ENCODE data around the gene HSPE1.
A peak's percentile ranks its signal among the peaks of the same experiment; 100 is the strongest.
"Not testable (repeated sequence)": the region's sequence is repeated elsewhere in the genome, so short reads cannot be mapped to it uniquely, and the experiment has no call there.

The HSPE1 gene

DNA sequence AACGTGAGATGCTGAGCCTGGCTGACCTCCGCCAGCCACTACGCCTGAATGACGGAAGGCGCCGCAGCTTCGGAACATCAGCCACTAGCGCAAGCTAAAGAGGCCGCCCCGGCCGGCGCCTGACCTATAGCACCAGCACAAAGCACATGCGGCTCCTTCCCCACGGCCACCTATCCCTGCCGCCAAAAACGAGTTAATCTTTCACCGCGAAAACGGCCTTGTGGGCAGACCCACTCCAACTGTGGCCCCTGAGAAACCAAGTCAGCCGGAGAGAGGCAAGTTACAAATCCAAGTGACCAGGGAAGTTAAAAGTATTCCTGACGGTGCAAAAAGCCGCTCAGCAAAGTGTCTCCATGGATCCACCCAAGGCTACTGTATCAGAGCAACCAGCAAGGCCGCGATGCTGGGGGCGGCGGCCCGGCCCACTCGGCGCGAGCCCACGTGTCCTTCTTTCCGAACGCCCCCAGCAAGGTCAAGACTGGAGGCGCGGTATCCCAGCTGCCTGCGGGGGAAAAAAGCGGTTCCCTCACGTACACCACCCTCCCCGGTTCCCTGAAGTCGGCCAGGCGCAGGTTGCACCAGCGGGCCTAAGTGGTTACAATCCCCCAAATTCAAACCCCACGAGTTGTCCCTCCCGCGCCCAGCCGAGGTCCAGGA is 1.1 kb upstream of the HSPE1 start:
- peak; percentile 28 for DNase-seq

DNA sequence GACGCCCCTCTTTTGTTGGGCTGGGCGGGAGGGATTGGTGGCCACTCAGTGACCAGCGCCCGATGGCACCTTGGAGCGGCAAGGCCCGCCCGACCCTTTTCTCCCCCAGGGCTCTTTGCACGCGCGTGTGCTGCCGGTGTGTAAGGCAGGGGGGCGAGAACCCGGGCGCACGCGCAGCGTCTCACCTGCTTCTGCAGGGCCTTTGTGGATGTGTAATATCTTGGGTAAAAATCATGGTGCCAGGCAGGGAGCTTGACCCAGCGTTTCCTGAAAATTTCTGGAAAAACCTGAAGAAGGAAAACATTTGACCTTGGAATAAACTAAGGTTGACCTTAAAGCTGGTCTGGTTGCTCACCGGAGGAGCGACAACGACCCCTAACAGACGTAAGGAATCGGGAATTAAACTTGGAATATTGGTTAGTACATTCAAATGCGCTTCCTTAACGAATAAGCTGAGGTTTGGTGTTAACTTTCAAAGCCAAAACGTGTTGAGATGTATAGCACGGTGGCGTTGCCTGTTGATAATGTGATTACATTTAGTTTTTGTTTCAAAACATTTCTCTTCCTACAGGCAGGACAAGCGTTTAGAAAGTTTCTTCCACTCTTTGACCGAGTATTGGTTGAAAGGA is 438 bp downstream of the HSPE1 start:
- DNase-seq: peak; percentile 74

DNA sequence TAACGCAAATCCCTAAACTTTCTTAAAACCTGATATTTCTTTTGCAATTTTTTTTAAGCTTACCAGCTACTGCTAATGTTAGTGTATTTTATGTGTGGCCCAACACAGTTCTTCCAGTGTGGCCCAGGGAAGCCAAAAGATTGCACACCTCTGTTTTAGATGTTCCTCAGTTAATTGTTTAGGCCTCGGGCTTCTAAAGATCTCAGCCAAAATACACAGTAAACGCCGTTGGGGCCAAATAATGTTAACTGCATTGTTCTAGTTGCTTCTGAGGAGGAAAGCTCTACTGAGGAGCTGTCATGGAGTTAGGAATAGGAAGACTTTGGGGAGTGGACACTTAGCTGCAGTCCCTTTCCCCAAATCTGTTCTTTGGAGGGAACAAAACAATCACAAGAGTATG is 2.0 kb downstream of the HSPE1 start:
- no peak for DNase-seq

DNA sequence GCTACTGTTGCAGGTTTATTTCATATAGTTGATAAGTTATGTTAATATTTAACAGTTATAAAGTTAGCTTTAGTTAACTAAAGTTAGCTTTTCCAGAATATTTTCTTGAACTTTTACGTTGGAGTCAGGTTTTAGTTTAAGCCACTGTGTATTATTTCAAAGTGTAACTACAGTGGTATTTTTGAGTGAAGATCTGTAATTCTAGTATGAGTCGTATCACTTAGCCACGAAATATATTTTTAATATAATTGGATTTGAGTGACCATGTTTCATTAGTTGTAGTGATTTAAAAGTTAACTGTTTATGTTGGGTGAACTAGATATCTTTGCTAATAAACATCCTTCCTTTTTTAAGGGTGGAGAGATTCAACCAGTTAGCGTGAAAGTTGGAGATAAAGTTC is 2.5 kb downstream of the HSPE1 start:
- DNase-seq: no peak

DNA sequence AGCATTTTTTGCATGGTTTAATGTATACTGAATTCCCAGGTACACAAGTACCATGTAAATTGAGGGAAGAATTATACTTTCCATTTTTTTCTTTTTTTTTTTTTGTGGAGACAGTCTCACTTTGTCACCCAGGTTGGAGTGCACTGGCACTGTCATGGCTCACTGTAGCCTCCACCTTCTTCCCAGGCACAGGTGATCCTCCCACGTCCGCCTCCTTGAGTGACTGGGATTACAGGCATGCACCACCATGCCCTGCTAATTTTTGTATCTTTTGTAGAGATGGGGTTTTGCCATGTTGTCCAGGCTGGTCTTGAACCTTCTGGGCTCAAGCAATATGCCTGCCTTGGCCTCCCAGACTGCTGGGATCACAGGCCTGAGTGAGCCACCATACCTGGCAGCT is 3.8 kb downstream of the HSPE1 start:
- DNase-seq: no peak

DNA sequence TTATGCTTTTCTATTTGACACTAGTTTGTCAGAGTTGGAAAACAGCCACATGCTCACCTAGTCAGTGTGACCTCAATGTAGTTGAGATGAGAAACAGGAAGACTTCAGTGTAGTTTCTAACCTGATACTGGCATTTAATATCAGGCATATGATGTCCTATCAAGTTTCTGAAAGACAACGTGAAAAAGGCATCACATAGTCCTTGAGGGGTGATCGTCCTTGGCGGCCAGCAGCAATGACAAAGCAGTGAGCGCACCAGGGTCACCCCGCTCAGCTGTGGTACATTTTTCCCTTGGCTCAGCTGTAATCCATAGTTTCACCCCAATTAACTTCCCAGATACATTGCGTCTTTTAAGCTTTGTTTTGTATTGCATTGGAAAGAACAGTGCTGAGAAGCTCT is 4.3 kb downstream of the HSPE1 start:
- no peak for DNase-seq

DNA sequence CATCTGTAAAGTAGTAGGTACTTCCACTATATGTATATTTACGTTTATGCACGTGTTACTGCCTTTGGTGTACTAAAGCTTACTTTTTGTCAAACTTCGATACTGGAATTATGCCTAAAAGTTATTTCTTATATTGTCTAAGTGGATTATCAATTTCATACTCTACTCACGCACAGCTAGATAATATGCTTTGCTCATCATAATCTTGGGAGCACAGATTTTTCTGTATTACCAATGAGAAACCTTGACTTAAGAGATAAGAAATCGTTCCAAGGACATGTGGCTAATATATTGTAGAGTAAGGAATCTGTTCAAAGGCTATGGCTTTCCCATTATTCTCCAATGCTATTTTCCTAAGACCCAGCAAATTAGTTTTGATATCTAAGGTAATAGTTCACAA is 6.5 kb downstream of the HSPE1 start:
- no peak for DNase-seq

DNA sequence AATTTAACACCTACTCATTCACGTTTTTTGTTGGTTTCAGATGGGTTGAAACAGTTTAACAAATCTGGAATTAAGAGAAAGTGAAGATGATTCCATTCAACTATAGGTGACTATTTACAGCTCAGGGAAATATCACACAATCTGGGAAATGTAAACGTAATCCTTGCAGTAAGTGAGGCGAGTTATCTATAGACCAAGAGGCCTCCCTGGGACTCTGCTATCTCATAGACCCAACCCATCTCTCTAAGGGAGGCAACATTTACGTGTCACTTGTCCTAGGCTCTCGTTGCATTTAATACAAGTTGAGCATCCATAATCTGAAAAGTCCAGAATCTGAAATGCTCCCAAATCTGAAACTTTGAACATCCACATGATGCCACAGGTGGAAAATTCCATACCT is 13.7 kb downstream of the HSPE1 start:
- no peak for DNase-seq

DNA sequence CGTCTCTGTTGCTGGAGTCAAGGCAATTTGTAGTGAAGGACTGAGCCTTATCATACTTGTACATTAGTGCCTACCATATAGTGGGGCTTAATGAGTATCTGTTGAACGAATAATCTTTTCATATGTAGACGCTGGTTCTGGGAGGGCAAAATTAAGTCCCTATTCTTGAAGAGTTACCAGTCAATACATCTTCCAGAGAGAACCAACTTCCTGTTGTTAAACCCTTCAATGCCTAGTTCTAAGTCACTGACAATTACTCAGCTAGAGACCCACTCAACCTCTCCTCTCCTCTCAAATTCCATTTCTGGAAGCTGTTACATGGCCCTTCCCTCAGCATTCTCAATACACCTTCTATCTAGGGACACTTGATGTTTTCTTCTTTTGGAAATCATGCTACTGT is 14.6 kb downstream of the HSPE1 start:
- DNase-seq: no peak

DNA sequence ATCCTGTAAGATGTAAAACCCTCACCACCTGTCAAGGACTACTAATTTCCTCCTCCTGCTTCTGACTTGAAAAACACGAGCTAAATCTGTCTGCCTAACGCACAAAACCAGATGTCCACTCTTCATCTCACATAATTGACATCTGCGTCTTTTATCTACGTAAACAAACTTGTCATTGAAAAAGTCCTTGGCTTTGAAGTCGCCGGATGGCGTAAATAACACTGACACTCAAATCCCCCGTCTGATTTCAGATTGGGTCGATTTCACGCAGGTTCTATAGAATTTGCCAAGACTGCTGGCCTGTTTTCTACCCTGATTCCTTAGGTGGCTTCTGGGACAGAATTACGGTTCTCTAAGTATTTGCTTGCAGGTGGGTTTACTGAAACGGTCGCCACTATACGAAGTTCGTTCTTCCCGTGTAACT is 15.1 kb downstream of the HSPE1 start:
- no peak for DNase-seq

DNA sequence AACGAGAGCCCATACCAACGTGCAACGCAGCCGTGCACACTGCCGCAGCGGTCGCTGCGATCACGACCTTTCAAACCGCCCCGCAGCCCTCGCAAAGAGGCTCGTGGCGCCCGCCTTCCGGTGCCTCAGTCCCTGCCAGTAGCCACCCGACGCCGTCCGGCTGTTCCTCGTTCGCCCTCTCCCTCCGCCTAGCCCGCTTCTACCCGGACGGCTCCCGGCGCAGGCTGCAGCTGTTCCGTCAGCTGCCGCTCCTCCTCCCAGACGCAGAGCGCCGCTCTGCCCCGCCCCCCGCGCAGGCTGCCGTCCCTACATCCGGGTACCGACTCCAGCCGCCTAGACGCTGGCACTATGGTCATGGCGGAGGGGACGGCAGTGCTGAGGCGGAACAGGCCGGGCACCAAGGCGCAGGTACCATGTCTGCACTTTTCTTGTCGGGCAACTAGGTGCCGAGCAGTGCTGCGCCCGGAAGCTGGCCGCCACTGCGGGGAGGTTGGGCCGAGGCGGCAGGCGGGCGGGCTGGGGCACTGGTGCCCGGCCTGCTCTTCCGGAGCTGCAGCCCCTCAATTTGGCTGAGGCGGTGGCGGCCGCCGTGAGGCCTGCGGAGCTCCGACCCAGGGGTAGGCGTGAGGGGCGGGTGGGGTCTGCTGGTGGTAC is 15.7 kb downstream of the HSPE1 start, which contains the start of gene MOB4:
MOB4 (plus strand) TSS at position 328 of the 654 bp plus-strand sequence; CDS start at position 349, 21 bp downstream.
- peak; percentile 95 for DNase-seq

DNA sequence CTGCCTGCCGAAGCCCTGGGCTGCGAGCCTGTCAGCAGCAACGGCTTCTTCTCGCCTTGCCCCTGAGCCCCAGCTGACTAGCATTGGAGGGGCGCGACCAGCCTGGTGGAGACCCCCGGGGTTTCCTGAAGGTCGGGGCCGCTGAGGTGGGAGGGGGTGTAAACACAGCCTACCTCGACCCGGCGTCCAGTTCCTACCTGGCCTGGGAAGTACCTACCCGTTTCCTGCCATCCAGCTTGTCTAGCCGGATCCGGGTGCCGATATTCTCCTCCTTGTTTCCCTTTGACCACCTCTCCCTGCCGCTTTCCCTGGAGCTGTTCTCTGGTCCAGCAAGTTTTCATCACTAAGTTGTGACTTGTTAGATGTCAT is 16.2 kb downstream of the HSPE1 start:
- peak; percentile 19 for DNase-seq

DNA sequence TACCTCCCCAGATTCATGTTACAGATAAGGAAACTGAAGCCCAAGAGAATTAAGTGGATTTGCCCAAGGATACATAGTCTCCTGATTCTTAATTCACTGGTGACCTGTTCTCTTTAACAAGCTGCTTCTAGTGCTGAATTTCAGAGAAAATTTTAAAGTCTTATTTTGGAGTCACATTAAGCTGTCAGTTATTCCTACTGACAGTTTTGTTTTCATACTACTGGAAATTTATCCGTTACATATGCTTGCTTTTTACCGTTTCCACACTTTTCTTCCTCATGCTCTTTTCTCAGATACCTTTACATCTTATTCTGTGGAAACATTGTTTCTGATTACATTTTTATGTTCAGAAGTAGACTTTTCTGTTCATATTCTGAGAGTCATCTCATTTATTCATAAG is 17.0 kb downstream of the HSPE1 start:
- no peak for DNase-seq

DNA sequence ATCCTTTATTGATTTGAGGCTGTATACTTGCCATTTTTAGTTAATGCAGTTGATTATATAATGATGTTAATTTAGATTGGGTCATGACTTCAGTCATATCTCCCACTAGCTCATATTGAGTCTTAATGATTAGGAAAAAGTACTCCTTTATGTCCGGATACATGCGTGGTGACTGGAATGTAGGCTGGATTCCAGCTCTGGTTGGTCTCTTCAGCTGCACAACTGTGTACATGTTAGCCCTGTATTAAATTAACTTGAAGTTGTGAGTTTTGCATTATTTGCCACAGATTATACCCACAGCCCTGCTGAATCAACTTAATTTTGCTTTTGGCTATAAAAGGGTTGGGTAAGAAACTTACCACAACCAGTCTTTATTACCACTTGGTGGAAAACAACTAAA is 38.2 kb downstream of the HSPE1 start:
- DNase-seq: no peak

DNA sequence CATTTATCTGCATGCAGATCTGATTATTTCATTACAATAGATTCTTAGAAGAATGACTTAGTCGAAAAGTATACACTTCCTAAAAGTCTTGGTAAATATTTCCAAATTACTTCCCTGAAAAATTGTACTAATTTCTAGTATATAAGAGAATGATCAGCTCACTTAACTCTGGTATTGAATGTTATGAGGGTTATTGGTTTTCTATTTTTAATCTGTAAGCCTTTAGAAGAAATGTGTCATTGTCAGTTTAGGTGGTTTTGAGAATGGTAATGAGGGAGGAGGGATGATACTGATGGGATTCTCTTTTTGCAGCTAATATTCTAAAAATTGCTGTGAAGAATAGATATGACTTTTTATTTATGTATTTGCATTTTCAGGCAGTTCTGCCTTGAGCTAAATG is 39.6 kb downstream of the HSPE1 start:
- DNase-seq: no peak

DNA sequence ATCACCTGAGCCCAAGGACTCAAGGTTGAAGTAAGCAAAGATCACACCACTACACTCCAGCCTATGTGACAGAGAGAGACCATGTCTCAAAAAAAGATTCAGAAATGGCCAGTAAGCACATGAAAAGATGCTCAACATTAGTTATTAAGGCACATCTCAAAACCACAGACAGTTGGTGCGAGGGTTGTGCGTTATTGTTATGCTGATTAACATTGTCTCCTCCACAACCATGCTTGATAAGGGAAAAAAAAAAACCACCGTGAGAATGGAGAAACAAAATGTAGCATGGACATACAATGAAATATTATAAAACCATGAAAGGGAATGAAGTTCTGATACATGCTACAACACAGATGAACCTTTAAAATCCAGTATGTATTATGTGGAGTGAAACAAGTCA is 43.0 kb downstream of the HSPE1 start:
- no peak for DNase-seq

DNA sequence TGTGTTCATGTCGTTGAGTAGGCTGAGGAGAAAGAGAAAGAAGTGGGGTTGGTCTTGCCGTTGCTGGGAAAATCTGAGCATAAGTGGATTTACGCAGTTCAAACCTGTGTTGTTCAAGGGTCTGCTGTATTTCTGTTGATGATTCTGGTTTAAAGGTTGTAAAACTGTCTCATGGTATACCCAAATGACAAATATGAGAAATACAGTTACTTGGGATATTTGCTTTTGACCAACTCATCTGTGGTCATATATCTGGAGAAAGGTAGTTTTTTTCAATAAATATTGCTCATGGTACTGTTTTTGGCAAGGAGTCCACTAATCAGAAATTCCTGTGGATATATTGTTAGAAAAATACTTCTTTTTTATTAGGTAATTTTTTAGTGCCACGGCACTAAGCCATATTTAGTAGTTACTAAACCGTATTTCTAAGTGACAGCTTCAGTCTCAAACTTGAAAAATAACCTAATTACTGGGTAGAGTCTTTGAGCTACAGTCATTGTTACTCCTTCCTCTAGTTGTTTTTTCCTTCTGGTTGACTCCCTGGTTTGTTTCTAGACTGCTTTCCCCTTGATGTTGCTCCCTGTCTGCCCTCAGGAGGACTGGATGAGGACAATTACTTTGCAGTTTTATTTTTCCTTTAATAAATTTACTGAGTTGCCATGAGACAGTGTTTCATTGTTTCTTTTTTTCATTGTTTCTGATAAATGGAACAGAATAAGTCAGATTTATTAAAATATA is 47.2 kb downstream of the HSPE1 start:
- DNase-seq: no peak

DNA sequence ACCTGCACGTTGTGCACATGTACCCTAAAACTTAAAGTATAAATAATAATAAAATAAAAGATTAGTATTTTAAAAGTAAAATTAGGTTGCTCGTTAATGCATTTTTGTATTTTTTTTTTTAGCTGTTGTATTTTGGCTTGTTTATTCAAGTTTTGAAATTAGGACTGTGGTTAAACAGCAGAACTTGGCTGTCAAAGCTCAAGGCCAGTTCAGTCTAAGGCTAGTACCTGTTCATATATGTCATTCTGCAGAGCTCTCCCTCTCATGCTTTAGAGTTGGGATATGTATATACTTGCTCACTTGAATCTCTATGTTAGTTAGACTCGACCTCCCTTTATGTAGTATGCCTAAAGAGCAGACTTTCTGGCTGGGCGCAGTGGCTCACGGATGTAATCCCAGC is 48.4 kb downstream of the HSPE1 start:
- no peak for DNase-seq

DNA sequence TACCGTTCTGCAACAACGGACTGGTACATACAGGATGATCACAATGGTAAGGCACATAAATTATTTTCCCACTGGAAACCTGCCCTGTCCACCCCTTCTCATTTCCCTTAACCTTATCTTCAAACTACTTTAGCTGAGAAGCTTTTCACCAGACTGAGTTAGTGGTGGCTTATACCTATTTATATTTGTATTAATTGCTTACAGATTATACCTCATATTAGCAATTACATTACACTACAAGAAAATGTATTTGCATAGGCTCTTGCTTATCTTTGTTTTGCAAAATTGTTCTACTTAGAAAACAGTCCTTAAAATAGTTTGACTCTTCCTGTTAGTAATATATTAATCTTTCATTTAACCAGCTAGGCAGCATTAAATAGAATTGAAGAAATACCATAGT is 51.1 kb downstream of the HSPE1 start:
- DNase-seq: not testable (repeated sequence)
